KMS-11 (cell line): ENCODE data around the gene KCTD17.

Experiments
- H2AFZ ChIP-seq: fragments of 200-600 bp; sonication (generic); 2 replicates; pipeline ENCODE4 v1.6.1; 2016; ENCODE audit warnings: antibody characterized with exemption, mixed run types, low read depth
- H3K27ac ChIP-seq: fragments of 200-600 bp; sonication (generic); 2 replicates; pipeline ENCODE4 v1.6.1; 2016; ENCODE audit warnings: mild to moderate bottlenecking, mixed run types
- H3K27me3 ChIP-seq: fragments of 200-600 bp; sonication (generic); 2 replicates; pipeline ENCODE4 v1.6.1; 2017; ENCODE audit warnings: mild to moderate bottlenecking, low read depth, mixed run types, moderate library complexity; ENCODE audit not compliant: insufficient read depth
- H3K36me3 ChIP-seq: fragments of 200-600 bp; sonication (generic); 2 replicates; pipeline ENCODE4 v1.6.1; 2017; ENCODE audit warnings: mild to moderate bottlenecking, mixed run types; ENCODE audit not compliant: insufficient read depth
- H3K4me1 ChIP-seq: fragments of 200-600 bp; sonication (generic); 2 replicates; pipeline ENCODE4 v1.6.1; 2016; ENCODE audit warnings: mild to moderate bottlenecking, low read depth, mixed run types; ENCODE audit not compliant: poor library complexity, severe bottlenecking
- H3K4me2 ChIP-seq: fragments of 200-600 bp; sonication (generic); 2 replicates; pipeline ENCODE4 v1.7.0; 2016; ENCODE audit warnings: mild to moderate bottlenecking, mixed run types
- H3K4me3 ChIP-seq: fragments of 200-600 bp; sonication (generic); IDR thresholded peaks from 2 replicates; pipeline ENCODE4 v1.6.1; 2017; ENCODE audit warnings: low read depth, low read length, mixed read lengths; ENCODE audit not compliant: insufficient read depth
- H3K79me2 ChIP-seq: fragments of 200-600 bp; sonication (generic); 2 replicates; pipeline ENCODE4 v1.6.1; 2016; ENCODE audit warnings: low read depth, mixed run types; ENCODE audit not compliant: insufficient read depth
- H3K9ac ChIP-seq: fragments of 200-600 bp; sonication (generic); 2 replicates; pipeline ENCODE4 v1.6.1; 2016; ENCODE audit warnings: mild to moderate bottlenecking, mixed run types
- H4K20me1 ChIP-seq: fragments of 200-600 bp; sonication (generic); 2 replicates; pipeline ENCODE4 v1.6.1; 2016; ENCODE audit warnings: mild to moderate bottlenecking, mixed run types; ENCODE audit not compliant: insufficient read depth
- CTCF ChIP-seq: fragments of 200-600 bp; sonication (generic); conservative IDR thresholded peaks from 2 replicates; pipeline ENCODE4 v1.6.1; 2017; ENCODE audit warnings: low read depth, mild to moderate bottlenecking, antibody characterized with exemption, low read length, moderate library complexity, mixed read lengths

KCTD17 gene

GRCh38 chr22:37043209-37043827, 8.2 kb upstream of the KCTD17 start:
- Histone ChIP-seq H3K9ac (no peak overlapping the region), H3K4me1 (peaks cover 9% of the 10 kb centered on the region), H3K4me2 (no peak overlapping the region), H3K4me3 (no peak overlapping the region), H4K20me1 (no peaks in the 10 kb centered on the region), H3K36me3 (no peaks in the 10 kb centered on the region), H3K79me2 (no peaks in the 10 kb centered on the region), H3K27me3 (no peaks in the 10 kb centered on the region), H2AFZ (no peak overlapping the region; the same call in 1 of the 2 replicates), H3K27ac (no peak overlapping the region)
- TF ChIP-seq CTCF = no peak

- Histone ChIP-seq H3K9ac (no peak overlapping the region), H3K4me2 (no peak overlapping the region), H2AFZ (peak overlapping the region; percentile 18; the same call in 1 of the 2 replicates), H3K27me3 (no peaks in the 10 kb centered on the region), H3K79me2 (no peaks in the 10 kb centered on the region), H3K27ac (no peak overlapping the region), H4K20me1 (no peaks in the 10 kb centered on the region), H3K36me3 (no peaks in the 10 kb centered on the region), H3K4me1 (peaks cover 9% of the 10 kb centered on the region), H3K4me3 (no peak overlapping the region)
- TF ChIP-seq CTCF = peak; percentile 68
Observed at GRCh38 chr22:37043828-37044538, 7.6 kb upstream of the KCTD17 start.

GRCh38 chr22:37044634-37045625, 6.6 kb upstream of the KCTD17 start:
- no peak overlapping the region for H3K4me2 ChIP-seq
- no peaks in the 10 kb centered on the region for H3K79me2 ChIP-seq
- no peaks in the 10 kb centered on the region for H3K27me3 ChIP-seq
- H2AFZ ChIP-seq = no peak overlapping the region
- H3K27ac ChIP-seq = no peak overlapping the region
- no peak overlapping the region for H3K9ac ChIP-seq
- peaks cover 9% of the 10 kb centered on the region for H3K4me1 ChIP-seq
- no peaks in the 10 kb centered on the region for H3K36me3 ChIP-seq
- H4K20me1 ChIP-seq = no peaks in the 10 kb centered on the region
- H3K4me3 ChIP-seq = no peak overlapping the region
- no peak for TF ChIP-seq CTCF

- no peak overlapping the region for H3K9ac ChIP-seq
- no peak overlapping the region for H3K4me2 ChIP-seq
- no peaks in the 10 kb centered on the region for H3K27me3 ChIP-seq
- H3K4me3 ChIP-seq = no peak overlapping the region
- H3K79me2 ChIP-seq = no peaks in the 10 kb centered on the region
- H3K4me1 ChIP-seq = peaks cover 9% of the 10 kb centered on the region
- H4K20me1 ChIP-seq = no peaks in the 10 kb centered on the region
- no peak overlapping the region for H2AFZ ChIP-seq
- no peaks in the 10 kb centered on the region for H3K36me3 ChIP-seq
- no peak overlapping the region for H3K27ac ChIP-seq
- TF ChIP-seq CTCF = peak; percentile 63
Observed at GRCh38 chr22:37045958-37046357, 5.6 kb upstream of the KCTD17 start.
